Dendritic cell treated with granulocyte-macrophage colony-stimulating factor and Interleukin-4, amounts not matched to agents 40 ng/mL and 50 ng/mL, for 4 days (primary cell): ENCODE results near the gene SH3GL3.

ENCODE experiments used
- H3K27ac Mint-ChIP-seq: one replicate; pipeline ENCODE4 v1.8.0; 2022; ENCODE audit warnings: mild to moderate bottlenecking, mixed read lengths
- H3K27me3 Mint-ChIP-seq: one replicate; pipeline ENCODE4 v1.8.0; 2022; ENCODE audit warnings: mild to moderate bottlenecking, mixed read lengths
- H3K36me3 Mint-ChIP-seq: one replicate; pipeline ENCODE4 v1.8.0; 2022; ENCODE audit warnings: low read depth, mixed read lengths
- H3K4me1 Mint-ChIP-seq: one replicate; pipeline ENCODE4 v1.8.0; 2022; ENCODE audit warnings: low read depth, mixed read lengths
- H3K4me3 Mint-ChIP-seq: one replicate; pipeline ENCODE4 v1.8.0; 2022; ENCODE audit warnings: mild to moderate bottlenecking, moderate library complexity, mixed read lengths
- H3K9me3 Mint-ChIP-seq: one replicate; pipeline ENCODE4 v1.8.0; 2022; ENCODE audit warnings: mixed read lengths
- intact Hi-C: fragments of 100-400 bp; cut with micrococcal nuclease; formaldehyde crosslinking; loops from one replicate; pipeline ENCODE4 v1.15.0; 2022

The SH3GL3 gene

DNA sequence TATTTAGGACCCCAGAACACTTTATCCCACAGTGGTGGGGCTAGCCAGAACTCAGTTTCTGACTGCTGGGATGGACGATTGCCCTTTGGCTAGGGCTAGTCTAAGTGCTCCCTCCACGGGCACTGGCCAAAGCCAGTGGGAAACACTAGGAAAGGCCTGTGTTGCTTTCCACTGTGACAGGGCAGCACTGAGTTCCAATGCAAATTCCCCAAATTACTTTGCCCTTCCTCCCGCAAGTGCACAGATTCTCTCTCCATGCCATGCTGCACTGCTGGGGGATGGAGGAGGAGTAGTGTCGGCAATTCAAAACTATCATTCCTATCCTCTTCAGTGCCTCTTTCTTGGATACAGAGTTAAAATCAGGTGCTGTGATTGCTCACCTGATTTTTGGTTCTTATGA, 100.0 kb downstream of the SH3GL3 start:
- Mint-ChIP-seq H3K4me3 (no peak overlapping the region), H3K9me3 (no peaks in the 10 kb centered on the region), H3K36me3 (no peaks in the 10 kb centered on the region), H3K27ac (no peak overlapping the region), H3K4me1 (no peaks in the 10 kb centered on the region), H3K27me3 (peaks cover 1% of the 10 kb centered on the region)
- intact Hi-C loops = no loop called here

DNA sequence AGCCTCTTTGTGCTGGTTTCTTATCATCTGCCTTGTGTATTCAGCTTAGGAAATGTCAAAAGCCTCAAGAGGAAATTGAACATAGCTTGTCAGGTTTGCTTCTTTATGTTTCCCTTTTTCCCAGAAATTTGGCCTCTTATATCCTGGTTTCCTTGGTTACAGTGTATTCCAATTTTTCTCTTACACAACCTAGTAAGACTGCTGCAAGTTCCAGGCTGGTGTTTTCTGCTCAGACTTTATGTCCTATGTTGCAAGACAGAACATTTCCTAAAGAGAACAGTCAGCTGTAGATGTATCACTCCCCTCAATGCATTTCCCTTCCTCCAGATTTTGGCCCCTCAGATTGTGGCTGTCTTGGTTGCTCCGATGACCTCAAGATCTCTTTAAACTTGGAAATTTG, 102.5 kb downstream of the SH3GL3 start:
- Mint-ChIP-seq H3K27me3 (peaks cover 7% of the 10 kb centered on the region), H3K36me3 (no peaks in the 10 kb centered on the region), H3K4me1 (no peaks in the 10 kb centered on the region), H3K27ac (no peak overlapping the region), H3K4me3 (no peak overlapping the region), H3K9me3 (no peaks in the 10 kb centered on the region)
- intact Hi-C loops = no loop called here

DNA sequence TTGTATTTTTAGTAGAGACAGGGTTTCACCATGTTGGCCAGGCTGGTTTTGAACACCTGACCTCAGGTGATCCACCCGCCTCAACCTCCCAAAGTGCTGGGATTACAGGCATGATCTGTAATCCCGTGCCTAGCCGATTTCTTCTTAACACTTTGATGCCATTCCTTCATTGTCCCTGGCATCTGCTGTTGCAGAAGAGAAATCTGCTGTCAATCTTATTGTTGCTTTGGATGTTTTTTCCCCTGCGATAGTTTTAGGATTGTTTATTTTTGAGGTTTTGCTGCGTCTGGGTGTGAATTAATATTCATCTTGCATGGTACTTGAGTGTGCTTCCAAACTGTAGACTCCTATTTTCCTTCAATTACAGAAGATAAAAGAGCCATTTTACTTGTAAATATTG, 107.4 kb downstream of the SH3GL3 start:
- H3K4me1 Mint-ChIP-seq = no peaks in the 10 kb centered on the region

DNA sequence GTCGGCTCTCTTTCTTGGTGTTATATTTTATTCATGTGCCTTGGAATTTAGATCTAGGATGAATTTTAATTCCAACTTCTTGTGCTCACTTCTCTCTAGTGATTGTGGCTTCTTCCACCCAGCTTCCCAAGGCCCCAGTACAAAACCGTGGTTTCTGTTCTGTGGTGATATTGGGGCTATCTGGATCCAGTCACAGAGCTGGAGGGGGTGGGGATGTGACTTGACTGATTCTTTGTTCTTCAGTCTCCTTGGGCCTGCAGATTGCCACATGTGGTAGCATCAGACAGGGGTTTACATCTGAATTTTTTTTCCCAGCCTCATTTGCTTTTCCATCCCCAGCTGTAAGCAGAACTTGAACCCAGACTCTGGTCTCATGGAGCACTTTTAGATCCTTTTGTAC, 108.2 kb downstream of the SH3GL3 start:
- intact Hi-C loops = no loop called here
- H3K36me3 Mint-ChIP-seq = no peaks in the 10 kb centered on the region
- no peaks in the 10 kb centered on the region for H3K9me3 Mint-ChIP-seq
- peaks cover 6% of the 10 kb centered on the region for H3K27me3 Mint-ChIP-seq
- no peak overlapping the region for H3K27ac Mint-ChIP-seq
- no peak overlapping the region for H3K4me3 Mint-ChIP-seq
- H3K4me1 Mint-ChIP-seq = no peaks in the 10 kb centered on the region

More for the DNA sequence above, 107.4 kb downstream of the SH3GL3 start:
- peaks cover 6% of the 10 kb centered on the region for H3K27me3 Mint-ChIP-seq
- H3K4me3 Mint-ChIP-seq = no peak overlapping the region
- intact Hi-C loops = no loop called here
- H3K27ac Mint-ChIP-seq = no peak overlapping the region
- no peaks in the 10 kb centered on the region for H3K36me3 Mint-ChIP-seq
- H3K9me3 Mint-ChIP-seq = no peaks in the 10 kb centered on the region

DNA sequence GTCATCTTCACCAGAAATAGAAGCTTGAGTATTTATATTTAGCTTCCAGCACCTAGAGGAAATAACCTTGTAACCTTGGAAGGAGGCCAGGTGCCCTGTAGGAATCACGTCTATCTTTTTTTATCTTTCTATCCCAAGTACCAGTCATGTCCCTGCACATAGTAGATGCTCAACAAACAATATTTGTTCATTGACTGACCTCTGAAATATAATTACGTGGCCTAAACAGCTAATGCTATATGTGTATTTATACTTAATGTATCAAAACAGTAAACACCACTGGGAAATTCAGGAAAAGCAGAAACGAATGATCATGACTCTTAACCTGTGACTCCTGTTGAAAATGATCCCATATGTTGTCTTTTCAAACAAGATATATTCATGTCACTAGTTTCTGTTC, 108.9 kb downstream of the SH3GL3 start:
- H3K27me3 Mint-ChIP-seq = peaks cover 6% of the 10 kb centered on the region
- H3K4me1 Mint-ChIP-seq = no peaks in the 10 kb centered on the region
- H3K4me3 Mint-ChIP-seq = no peak overlapping the region
- no peak overlapping the region for H3K27ac Mint-ChIP-seq
- no peaks in the 10 kb centered on the region for H3K36me3 Mint-ChIP-seq
- H3K9me3 Mint-ChIP-seq = no peaks in the 10 kb centered on the region
- intact Hi-C loops = no loop called here

DNA sequence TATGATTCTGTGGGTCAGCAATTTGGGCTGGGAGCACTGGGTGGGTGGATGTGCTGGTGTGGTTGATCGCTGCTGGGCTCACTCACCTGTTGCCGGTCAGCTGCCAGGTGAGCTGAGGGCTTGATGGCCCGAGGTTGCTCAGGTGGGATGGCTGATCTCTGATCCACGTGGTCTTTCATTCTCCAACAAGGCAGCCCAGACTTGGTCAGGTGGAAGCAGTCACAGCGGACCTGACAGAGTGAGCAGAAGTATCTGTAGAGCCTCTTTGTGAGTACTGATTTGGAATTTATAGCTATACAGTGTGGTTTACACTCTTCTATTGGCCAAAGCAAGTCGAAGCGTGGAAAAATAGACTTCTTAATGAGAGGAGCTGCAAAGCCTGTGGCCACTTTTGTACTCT, 109.6 kb downstream of the SH3GL3 start:
- no peak overlapping the region for H3K4me3 Mint-ChIP-seq
- H3K36me3 Mint-ChIP-seq = no peaks in the 10 kb centered on the region
- no peaks in the 10 kb centered on the region for H3K9me3 Mint-ChIP-seq
- H3K27me3 Mint-ChIP-seq = peaks cover 6% of the 10 kb centered on the region
- H3K4me1 Mint-ChIP-seq = no peaks in the 10 kb centered on the region
- no peak overlapping the region for H3K27ac Mint-ChIP-seq
- intact Hi-C loops = no loop called here

DNA sequence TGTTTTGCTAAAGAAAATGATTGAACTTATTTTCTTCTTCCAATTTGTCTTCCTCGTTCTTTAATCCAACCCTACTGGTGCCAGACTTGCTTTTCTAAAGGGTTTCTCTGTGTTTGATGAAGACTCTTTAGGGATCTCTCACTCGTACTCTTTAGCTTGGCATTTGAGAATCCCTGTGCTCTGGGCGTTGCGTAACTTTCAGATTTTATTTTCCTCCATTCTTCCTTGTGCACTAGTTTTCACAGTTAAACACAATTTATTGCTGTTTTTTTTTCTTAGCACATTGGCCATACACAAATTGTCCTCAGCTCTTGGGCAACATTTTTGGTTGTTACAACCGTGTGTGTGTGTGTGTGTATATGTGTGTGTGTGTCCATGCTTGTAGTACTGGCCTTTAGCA, 111.0 kb downstream of the SH3GL3 start:
- intact Hi-C loops = loop anchor here (2.0 kb wide), 1 partner anchor 309 kb away; no protein-coding TSS in a partner anchor
- no peak overlapping the region for H3K27ac Mint-ChIP-seq
- H3K4me3 Mint-ChIP-seq = no peak overlapping the region
- no peaks in the 10 kb centered on the region for H3K4me1 Mint-ChIP-seq
- H3K9me3 Mint-ChIP-seq = no peaks in the 10 kb centered on the region
- H3K36me3 Mint-ChIP-seq = no peaks in the 10 kb centered on the region
- H3K27me3 Mint-ChIP-seq = peaks cover 6% of the 10 kb centered on the region

DNA sequence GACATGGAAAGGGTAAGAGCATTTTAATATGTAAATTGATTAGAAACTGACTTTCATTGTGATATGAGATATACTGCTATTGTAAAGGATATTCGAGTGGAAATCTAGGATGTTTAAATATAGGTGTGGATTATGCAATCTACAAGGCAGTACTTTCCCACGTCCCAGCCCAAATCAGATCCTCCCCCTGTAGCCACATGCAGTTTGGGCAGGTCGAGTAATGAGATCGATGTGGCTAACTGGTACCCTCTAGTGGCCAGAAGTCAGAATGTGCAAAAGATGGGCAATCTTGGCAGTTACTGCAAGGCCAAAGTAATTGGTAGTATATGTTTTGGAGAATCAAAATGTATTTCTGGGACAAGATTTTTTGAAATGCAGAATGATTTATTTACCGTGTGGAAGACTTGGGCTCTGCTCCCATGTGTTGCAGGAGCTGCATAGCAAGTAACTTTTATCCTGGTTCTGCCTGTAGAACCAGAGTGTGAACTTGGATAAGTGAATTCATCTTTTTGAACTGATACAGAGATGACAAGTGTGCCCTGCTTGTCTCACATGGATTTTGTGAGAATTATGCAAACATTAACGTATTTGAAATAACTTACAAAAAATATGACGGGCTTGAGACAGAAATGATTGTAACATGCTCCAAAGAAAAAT, 112.3 kb downstream of the SH3GL3 start:
- H3K4me3 Mint-ChIP-seq = no peak overlapping the region
- no peak overlapping the region for H3K27ac Mint-ChIP-seq
- intact Hi-C loops = loop anchor here (1.0 to 2.0 kb wide), 2 partner anchors 121 to 311 kb away; no protein-coding TSS in a partner anchor

DNA sequence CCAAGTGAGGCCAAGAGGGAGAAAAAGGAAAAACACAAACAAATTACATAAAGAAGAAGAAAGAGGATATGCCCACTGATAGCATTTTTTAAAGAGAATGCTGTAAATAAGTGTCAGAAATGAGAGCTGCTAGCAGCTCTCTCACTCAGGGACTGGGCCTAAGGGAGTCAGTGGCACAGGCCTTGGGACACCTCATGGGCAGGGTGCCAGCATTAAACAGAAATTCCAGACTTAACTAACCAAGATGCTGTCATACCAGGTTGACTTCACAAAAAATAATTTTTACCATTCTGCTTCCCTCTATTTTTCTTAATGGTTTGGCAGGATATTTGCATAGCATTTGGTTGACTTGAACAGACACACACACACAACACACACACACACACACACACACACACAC, 114.5 kb downstream of the SH3GL3 start:
- H3K4me1 Mint-ChIP-seq = no peaks in the 10 kb centered on the region
- peaks cover 2% of the 10 kb centered on the region for H3K27me3 Mint-ChIP-seq
- H3K36me3 Mint-ChIP-seq = no peaks in the 10 kb centered on the region
- no peaks in the 10 kb centered on the region for H3K9me3 Mint-ChIP-seq
- H3K27ac Mint-ChIP-seq = no peak overlapping the region
- H3K4me3 Mint-ChIP-seq = no peak overlapping the region
- intact Hi-C loops = loop anchor here (10.0 kb wide), 1 partner anchor 473 kb away; no protein-coding TSS in a partner anchor

More for the DNA sequence above, 112.3 kb downstream of the SH3GL3 start:
- no peaks in the 10 kb centered on the region for H3K36me3 Mint-ChIP-seq
- H3K27me3 Mint-ChIP-seq = no peaks in the 10 kb centered on the region
- H3K9me3 Mint-ChIP-seq = no peaks in the 10 kb centered on the region
- no peaks in the 10 kb centered on the region for H3K4me1 Mint-ChIP-seq

DNA sequence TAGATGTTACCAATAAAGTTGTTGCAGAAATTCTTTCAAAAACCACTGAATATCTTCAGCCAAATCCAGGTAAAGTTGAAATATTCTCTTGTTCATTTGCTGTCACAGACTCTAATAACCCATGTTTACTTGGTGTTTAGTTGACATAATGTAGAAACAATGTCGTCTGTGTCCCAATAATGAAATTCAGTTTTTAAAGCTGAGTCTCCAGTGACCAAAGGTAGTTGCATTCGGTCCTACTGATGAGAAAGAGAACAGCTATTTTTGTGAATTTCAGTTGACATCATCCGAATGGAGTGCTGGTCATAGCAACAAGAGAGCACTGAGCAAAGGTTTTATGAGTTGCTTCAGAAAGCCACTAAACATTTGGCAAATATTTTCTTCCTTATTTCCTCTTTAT, 118.0 kb downstream of the SH3GL3 start:
- intact Hi-C loops = loop anchor here (10.0 kb wide), 1 partner anchor 470 kb away; no protein-coding TSS in a partner anchor
- Mint-ChIP-seq H3K36me3 (no peaks in the 10 kb centered on the region), H3K27ac (no peak overlapping the region), H3K4me1 (no peaks in the 10 kb centered on the region), H3K27me3 (peaks cover 2% of the 10 kb centered on the region), H3K9me3 (no peaks in the 10 kb centered on the region), H3K4me3 (no peak overlapping the region)

DNA sequence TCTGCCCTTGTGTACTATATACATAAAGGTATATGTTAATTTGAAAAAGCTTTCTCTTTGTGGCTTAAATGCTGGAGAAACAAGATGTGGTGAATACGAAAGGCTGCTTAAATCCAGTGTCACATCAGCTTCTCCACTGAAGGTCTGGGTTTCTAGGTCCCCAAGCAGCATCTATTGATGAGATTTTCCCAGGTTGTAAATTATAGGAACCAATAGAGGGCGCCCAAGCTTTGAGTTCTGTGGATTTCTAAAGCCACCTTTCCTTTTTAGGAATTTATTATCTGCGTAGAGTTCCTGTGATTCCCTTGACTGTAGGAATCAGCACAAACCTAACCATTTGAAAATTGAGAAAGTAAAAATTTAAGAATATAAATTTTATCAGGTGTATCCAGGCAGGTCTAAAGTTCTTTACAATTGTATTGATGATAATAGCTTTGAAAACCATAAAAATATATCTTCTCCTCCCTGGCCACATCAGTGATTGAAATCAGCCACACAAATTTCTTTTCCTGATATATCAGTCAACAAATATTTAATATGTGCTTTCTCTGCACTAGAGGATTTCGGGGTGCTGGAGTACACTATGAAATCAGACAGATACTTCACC, 118.5 kb downstream of the SH3GL3 start:
- H3K36me3 Mint-ChIP-seq = no peaks in the 10 kb centered on the region
- H3K27ac Mint-ChIP-seq = no peak overlapping the region
- intact Hi-C loops = loop anchor here (10.0 kb wide), 1 partner anchor 469 kb away; no protein-coding TSS in a partner anchor
- no peaks in the 10 kb centered on the region for H3K4me1 Mint-ChIP-seq
- no peaks in the 10 kb centered on the region for H3K9me3 Mint-ChIP-seq
- no peak overlapping the region for H3K4me3 Mint-ChIP-seq
- peaks cover 2% of the 10 kb centered on the region for H3K27me3 Mint-ChIP-seq

DNA sequence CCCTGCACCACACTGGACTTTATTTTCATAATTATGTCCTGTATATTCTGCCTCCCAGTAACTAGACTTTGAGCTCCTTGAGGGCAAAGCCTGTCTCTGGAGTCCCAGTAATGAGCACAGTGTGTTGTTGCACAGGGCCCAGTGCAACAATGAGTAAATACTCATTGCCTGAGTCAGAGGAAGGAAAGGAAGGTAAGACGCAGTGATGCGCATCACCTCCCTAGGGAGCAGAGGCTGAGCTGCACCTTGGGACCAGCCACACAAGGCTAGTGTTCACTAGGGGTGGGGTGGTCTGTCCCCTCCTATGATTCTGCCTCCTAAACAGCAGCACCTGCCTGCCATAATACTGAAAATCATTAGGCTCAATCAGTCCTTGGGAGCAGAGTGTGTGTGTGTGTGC, 120.2 kb downstream of the SH3GL3 start:
- H3K4me1 Mint-ChIP-seq = no peaks in the 10 kb centered on the region

DNA sequence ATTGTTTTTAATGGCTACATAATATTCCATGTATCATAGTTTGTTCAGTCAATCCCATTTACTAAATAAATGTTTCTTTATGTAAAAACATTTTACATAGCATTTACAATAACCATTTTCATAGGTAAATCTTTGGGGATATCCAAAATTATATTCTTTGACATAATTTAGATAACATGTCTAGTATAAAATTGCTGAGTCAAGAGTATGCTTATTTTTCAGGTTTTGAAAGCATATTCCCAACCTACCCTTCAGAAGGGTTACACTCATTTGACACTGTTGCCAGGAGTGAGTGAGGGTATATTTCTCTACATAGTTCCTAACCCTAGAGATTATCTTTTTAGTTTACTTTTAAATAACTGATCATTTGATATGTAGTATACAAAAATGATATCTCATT, 122.2 kb downstream of the SH3GL3 start:
- no peak overlapping the region for H3K27ac Mint-ChIP-seq
- peaks cover 3% of the 10 kb centered on the region for H3K27me3 Mint-ChIP-seq
- no peaks in the 10 kb centered on the region for H3K9me3 Mint-ChIP-seq
- no peaks in the 10 kb centered on the region for H3K4me1 Mint-ChIP-seq
- intact Hi-C loops = loop anchor here (10.0 kb wide), 1 partner anchor 465 kb away; no protein-coding TSS in a partner anchor
- no peak overlapping the region for H3K4me3 Mint-ChIP-seq
- no peaks in the 10 kb centered on the region for H3K36me3 Mint-ChIP-seq

More for the DNA sequence above, 120.2 kb downstream of the SH3GL3 start:
- Mint-ChIP-seq H3K27me3 (peaks cover 3% of the 10 kb centered on the region), H3K4me3 (no peak overlapping the region), H3K36me3 (no peaks in the 10 kb centered on the region), H3K9me3 (no peaks in the 10 kb centered on the region), H3K27ac (no peak overlapping the region)
- intact Hi-C loops = loop anchor here (10.0 kb wide), 1 partner anchor 467 kb away; no protein-coding TSS in a partner anchor

DNA sequence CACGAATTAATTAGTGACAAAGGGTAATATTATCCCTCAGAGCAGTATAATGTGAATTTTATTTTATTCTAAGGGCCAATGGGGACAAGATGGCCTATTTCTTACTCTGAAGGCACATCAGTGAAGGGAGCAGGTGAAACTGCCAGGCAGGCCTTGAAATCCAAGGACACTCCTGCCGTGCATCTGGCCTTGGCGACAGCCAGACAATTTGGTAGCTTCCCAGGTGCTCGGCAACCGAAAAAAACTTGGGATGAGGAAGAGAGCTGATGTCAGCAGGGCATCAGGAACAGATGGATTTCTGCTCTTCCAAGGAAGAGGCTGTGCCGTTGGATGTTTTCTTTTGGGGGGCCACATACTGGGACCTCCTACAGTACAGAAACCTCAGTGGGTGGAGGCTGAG, 123.6 kb downstream of the SH3GL3 start:
- H3K4me1 Mint-ChIP-seq = no peaks in the 10 kb centered on the region
- H3K27ac Mint-ChIP-seq = no peak overlapping the region
- no peaks in the 10 kb centered on the region for H3K9me3 Mint-ChIP-seq
- intact Hi-C loops = no loop called here
- no peaks in the 10 kb centered on the region for H3K36me3 Mint-ChIP-seq
- no peak overlapping the region for H3K4me3 Mint-ChIP-seq
- H3K27me3 Mint-ChIP-seq = peaks cover 3% of the 10 kb centered on the region
